Measurements from ENCODE around the gene ZBED5. TPM values are rescaled to one million over a fixed set of nuclear protein-coding genes. Genes with fewer than 3 reads are reported as not detected.

Gene ZBED5
- total and polyA plus RNA-seq, 4 donors: 5.4 to 10.7 (median 10.1) TPM

DNA sequence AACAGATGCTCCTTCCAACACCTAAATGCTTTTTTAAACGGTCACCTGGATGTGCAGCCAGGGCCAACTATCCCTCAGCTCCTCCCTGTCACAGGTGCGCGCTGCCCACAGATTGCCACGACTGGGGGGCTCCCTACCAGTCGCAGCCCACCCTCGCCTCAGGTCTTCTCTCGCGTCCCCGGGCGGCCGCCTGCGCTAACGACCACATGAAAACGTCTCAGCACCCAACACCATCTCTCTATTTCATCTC lies 469 bp downstream of the ZBED5 start:
- H3K27ac ChIP-seq (ENCODE audit: low read depth in 1 of 2, low read length in 2 of 2): peak overlapping the region; percentile 92 to 98
- no peak for TF ChIP-seq FOXA1 (IDR thresholded peaks at IDR 0.05)
- no peak for TF ChIP-seq HNF4G (IDR thresholded peaks at IDR 0.05)
- TF ChIP-seq, protein P1, sequence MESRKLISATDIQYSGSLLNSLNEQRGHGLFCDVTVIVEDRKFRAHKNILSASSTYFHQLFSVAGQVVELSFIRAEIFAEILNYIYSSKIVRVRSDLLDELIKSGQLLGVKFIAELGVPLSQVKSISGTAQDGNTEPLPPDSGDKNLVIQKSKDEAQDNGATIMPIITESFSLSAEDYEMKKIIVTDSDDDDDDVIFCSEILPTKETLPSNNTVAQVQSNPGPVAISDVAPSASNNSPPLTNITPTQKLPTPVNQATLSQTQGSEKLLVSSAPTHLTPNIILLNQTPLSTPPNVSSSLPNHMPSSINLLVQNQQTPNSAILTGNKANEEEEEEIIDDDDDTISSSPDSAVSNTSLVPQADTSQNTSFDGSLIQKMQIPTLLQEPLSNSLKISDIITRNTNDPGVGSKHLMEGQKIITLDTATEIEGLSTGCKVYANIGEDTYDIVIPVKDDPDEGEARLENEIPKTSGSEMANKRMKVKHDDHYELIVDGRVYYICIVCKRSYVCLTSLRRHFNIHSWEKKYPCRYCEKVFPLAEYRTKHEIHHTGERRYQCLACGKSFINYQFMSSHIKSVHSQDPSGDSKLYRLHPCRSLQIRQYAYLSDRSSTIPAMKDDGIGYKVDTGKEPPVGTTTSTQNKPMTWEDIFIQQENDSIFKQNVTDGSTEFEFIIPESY (IDR thresholded peaks at IDR 0.05): no peak
- TF ChIP-seq YY1 (IDR thresholded peaks at IDR 0.05): no peak
- TF ChIP-seq RXRA (IDR thresholded peaks at IDR 0.05): peak in 1 of 2 donors; percentile 3
- no peak for TF ChIP-seq NR2F2 (IDR thresholded peaks at IDR 0.05)
- TF ChIP-seq RAD21 (IDR thresholded peaks at IDR 0.05): no peak
- TF ChIP-seq TAF1 (conservative IDR thresholded peaks at IDR 0.05): no peak
- TF ChIP-seq, protein P2, sequence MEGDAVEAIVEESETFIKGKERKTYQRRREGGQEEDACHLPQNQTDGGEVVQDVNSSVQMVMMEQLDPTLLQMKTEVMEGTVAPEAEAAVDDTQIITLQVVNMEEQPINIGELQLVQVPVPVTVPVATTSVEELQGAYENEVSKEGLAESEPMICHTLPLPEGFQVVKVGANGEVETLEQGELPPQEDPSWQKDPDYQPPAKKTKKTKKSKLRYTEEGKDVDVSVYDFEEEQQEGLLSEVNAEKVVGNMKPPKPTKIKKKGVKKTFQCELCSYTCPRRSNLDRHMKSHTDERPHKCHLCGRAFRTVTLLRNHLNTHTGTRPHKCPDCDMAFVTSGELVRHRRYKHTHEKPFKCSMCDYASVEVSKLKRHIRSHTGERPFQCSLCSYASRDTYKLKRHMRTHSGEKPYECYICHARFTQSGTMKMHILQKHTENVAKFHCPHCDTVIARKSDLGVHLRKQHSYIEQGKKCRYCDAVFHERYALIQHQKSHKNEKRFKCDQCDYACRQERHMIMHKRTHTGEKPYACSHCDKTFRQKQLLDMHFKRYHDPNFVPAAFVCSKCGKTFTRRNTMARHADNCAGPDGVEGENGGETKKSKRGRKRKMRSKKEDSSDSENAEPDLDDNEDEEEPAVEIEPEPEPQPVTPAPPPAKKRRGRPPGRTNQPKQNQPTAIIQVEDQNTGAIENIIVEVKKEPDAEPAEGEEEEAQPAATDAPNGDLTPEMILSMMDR (IDR thresholded peaks at IDR 0.05; ENCODE audit: low read depth, low read length, missing input control): no peak
- TF ChIP-seq ATF3 (IDR thresholded peaks at IDR 0.05): no peak
- no peak for TF ChIP-seq SP1 (IDR thresholded peaks at IDR 0.05)
- peak in 1 of 2 donors; percentile 7 for TF ChIP-seq GABPA (IDR thresholded peaks at IDR 0.05 in 1 of 2, conservative IDR thresholded peaks at IDR 0.05 in 1 of 2)
- no peak for TF ChIP-seq HNF4A (conservative IDR thresholded peaks at IDR 0.05)
- peak; percentile 34 for TF ChIP-seq MAX (IDR thresholded peaks at IDR 0.05)
- TF ChIP-seq REST (IDR thresholded peaks at IDR 0.05): no peak
- WGBS: 0% methylated on average over 14 of the region's 14 CpGs
- no peaks in the 10 kb centered on the region for H3K27me3 ChIP-seq (ENCODE audit: control insufficient read depth in 4 of 4, insufficient read depth in 4 of 4, low read length in 3 of 4)
- H3K4me1 ChIP-seq (ENCODE audit: control insufficient read depth in 4 of 4, insufficient read depth in 4 of 4, low read length in 3 of 4): peaks cover 1 to 19% (median 14%) of the 10 kb centered on the region in 4 donors
- peaks cover 3 to 20% (median 20%) of the 10 kb centered on the region in 4 donors for H3K36me3 ChIP-seq (ENCODE audit: control insufficient read depth in 4 of 4, insufficient read depth in 3 of 4, low read depth in 1 of 4, low read length in 3 of 4)
- H3K4me3 ChIP-seq (ENCODE audit: low read depth in 1 of 3, low read length in 3 of 3): peak overlapping the region; percentile 72 to 92 (median 90)
- DNase-seq (ENCODE audit: low spot score): no peak
- H3K9me3 ChIP-seq (ENCODE audit: control insufficient read depth in 4 of 4, low read length in 3 of 4): no peaks in the 10 kb centered on the region
- H3K9ac ChIP-seq (ENCODE audit: low read depth in 1 of 2, low read length in 2 of 2): peak overlapping the region; percentile 72 to 99
